HUES48 (cell line): ENCODE data around the gene PEMT.
A peak's percentile ranks its signal among the peaks of the same experiment; 100 is the strongest.
"Not testable (repeated sequence)": the region's sequence is repeated elsewhere in the genome, so short reads cannot be mapped to it uniquely, and the experiment has no call there.

Experiments
- H3K27ac ChIP-seq: one replicate; pipeline ENCODE4 v1.7.0; 2013; ENCODE audit warnings: low read depth, low read length, inconsistent platforms
- H3K27me3 ChIP-seq: 2 replicates; pipeline ENCODE4 v1.6.1; 2013; ENCODE audit warnings: mild to moderate bottlenecking, low read length; ENCODE audit not compliant: control insufficient read depth, insufficient read depth
- H3K36me3 ChIP-seq: 2 replicates; pipeline ENCODE4 v1.6.1; 2013; ENCODE audit warnings: low read length; ENCODE audit not compliant: control insufficient read depth, insufficient read depth
- H3K4me1 ChIP-seq: 2 replicates; pipeline ENCODE4 v1.6.1; 2013; ENCODE audit warnings: mild to moderate bottlenecking, low read length; ENCODE audit not compliant: control insufficient read depth, insufficient read depth
- H3K4me3 ChIP-seq: 2 replicates; pipeline ENCODE4 v1.5.1; 2013; ENCODE audit warnings: mild to moderate bottlenecking, low read depth, low read length
- H3K9ac ChIP-seq: 2 replicates; pipeline ENCODE4 v1.6.1; 2013; ENCODE audit warnings: mild to moderate bottlenecking, low read depth, low read length, moderate library complexity
- H3K9me3 ChIP-seq: 2 replicates; pipeline ENCODE4 v1.6.1; 2013; ENCODE audit warnings: low read length; ENCODE audit not compliant: control insufficient read depth, insufficient read depth

The PEMT gene

GRCh38 chr17:17487998-17488397 is 103.5 kb downstream of the PEMT start:
- H3K27ac ChIP-seq = no peak overlapping the region
- H3K9me3 ChIP-seq = no peaks in the 10 kb centered on the region
- H3K27me3 ChIP-seq = no peaks in the 10 kb centered on the region
- H3K9ac ChIP-seq = no peak overlapping the region
- peaks cover 54% of the 10 kb centered on the region for H3K36me3 ChIP-seq
- H3K4me1 ChIP-seq = peaks cover 11% of the 10 kb centered on the region
- H3K4me3 ChIP-seq = no peak overlapping the region

GRCh38 chr17:17486416-17486815 is 105.1 kb downstream of the PEMT start:
- H3K36me3 ChIP-seq = peaks cover 50% of the 10 kb centered on the region
- not testable (repeated sequence) for H3K9me3 ChIP-seq, H3K9ac ChIP-seq

GRCh38 chr17:17485420-17485819 is 106.1 kb downstream of the PEMT start:
- Histone ChIP-seq H3K4me1 (no peaks in the 10 kb centered on the region), H3K9me3 (no peaks in the 10 kb centered on the region), H3K27ac (no peak overlapping the region), H3K4me3 (no peak overlapping the region), H3K36me3 (peaks cover 48% of the 10 kb centered on the region), H3K27me3 (no peaks in the 10 kb centered on the region), H3K9ac (no peak overlapping the region)

More at GRCh38 chr17:17486416-17486815, 105.1 kb downstream of the PEMT start:
- not testable (repeated sequence) for H3K4me3 ChIP-seq, H3K27ac ChIP-seq, H3K27me3 ChIP-seq, H3K4me1 ChIP-seq

GRCh38 chr17:17484451-17484899 is 107.0 kb downstream of the PEMT start:
- Histone ChIP-seq H3K27ac (no peak overlapping the region), H3K4me3 (no peak overlapping the region), H3K9ac (no peak overlapping the region), H3K27me3 (no peaks in the 10 kb centered on the region), H3K9me3 (no peaks in the 10 kb centered on the region), H3K4me1 (no peaks in the 10 kb centered on the region), H3K36me3 (peaks cover 53% of the 10 kb centered on the region)

- no peaks in the 10 kb centered on the region for H3K9me3 ChIP-seq
- no peak overlapping the region for H3K27ac ChIP-seq
- peaks cover 45% of the 10 kb centered on the region for H3K36me3 ChIP-seq
- no peak overlapping the region for H3K9ac ChIP-seq
- no peak overlapping the region for H3K4me3 ChIP-seq
- H3K4me1 ChIP-seq = peaks cover 4% of the 10 kb centered on the region; the same call in 1 of the 2 replicates
- no peaks in the 10 kb centered on the region for H3K27me3 ChIP-seq
Observed at GRCh38 chr17:17481860-17482259, 109.6 kb downstream of the PEMT start.

DNA sequence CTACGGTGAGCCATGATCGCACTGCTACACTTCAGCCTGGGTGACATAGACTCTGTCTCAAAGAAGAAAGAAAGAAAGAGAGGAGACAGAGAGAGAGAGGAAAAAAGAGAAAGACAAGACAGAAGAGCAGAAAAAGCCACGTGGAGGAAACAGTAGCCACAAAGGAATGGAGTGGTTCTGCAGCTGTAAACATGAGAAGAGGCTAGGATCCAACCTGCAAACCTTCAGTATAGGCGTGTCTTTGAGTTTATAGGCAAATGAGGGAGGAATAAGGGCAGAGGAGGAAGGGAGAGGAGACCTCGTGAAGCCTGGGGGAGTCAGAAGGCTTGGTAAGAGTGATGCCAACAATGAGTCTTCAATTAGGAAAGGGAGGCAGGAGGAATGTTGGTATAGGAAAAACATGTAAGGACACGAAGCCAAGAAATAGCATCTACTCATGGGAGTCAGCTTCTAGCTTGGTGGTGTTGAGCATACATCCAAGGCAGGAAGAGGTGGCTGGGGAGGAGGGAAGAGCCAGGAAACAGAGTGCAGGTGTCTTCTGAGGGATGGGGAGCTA is 110.8 kb downstream of the PEMT start:
- H3K36me3 ChIP-seq = peaks cover 43% of the 10 kb centered on the region
- no peak overlapping the region for H3K9ac ChIP-seq
- H3K27me3 ChIP-seq = no peaks in the 10 kb centered on the region
- no peaks in the 10 kb centered on the region for H3K9me3 ChIP-seq
- H3K27ac ChIP-seq = no peak overlapping the region
- peaks cover 4% of the 10 kb centered on the region; the same call in 1 of the 2 replicates for H3K4me1 ChIP-seq
- H3K4me3 ChIP-seq = no peak overlapping the region

GRCh38 chr17:17479209-17479608 is 112.3 kb downstream of the PEMT start:
- Histone ChIP-seq H3K4me3 (no peak overlapping the region), H3K27ac (no peak overlapping the region), H3K4me1 (peaks cover 4% of the 10 kb centered on the region; the same call in 1 of the 2 replicates), H3K36me3 (peaks cover 33% of the 10 kb centered on the region), H3K27me3 (no peaks in the 10 kb centered on the region), H3K9ac (no peak overlapping the region), H3K9me3 (no peaks in the 10 kb centered on the region)

DNA sequence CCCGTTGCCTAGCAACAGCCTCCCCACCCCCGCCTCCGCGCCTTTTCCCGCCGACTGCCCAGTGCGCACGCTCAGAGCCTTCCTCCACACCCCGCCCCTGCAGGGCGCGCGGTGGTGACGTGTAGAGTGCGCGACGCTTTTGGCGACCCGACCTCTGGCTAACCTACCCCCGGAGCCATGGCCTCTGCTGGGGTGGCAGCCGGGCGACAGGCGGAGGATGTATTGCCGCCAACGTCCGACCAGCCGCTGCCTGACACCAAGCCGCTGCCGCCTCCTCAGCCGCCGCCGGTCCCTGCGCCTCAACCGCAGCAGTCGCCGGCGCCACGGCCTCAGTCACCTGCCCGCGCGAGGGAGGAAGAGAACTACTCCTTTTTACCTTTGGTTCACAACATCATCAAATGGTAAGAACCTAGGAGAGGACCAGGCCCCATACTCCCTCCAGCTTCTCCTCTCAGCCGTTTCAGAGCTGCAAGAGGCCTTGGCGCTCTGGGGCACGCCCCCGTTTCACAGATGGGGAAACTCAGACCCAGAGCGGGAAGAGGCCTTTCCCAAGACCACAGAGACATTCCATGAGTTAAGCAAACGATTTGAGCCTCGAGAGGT is 114.5 kb downstream of the PEMT start, which contains the start of gene MED9:
MED9 (plus strand) TSS at position 136 of the 603 bp plus-strand sequence; CDS start at position 178, 42 bp downstream.
- Histone ChIP-seq H3K27me3 (no peaks in the 10 kb centered on the region), H3K36me3 (peaks cover 23% of the 10 kb centered on the region), H3K4me3 (peak within 1 kb of the TSS; percentile 94), H3K4me1 (peaks cover 4% of the 10 kb centered on the region; the same call in 1 of the 2 replicates), H3K27ac (peak within 1 kb of the TSS; percentile 80), H3K9ac (peak within 1 kb of the TSS; percentile 85), H3K9me3 (no peaks in the 10 kb centered on the region)

DNA sequence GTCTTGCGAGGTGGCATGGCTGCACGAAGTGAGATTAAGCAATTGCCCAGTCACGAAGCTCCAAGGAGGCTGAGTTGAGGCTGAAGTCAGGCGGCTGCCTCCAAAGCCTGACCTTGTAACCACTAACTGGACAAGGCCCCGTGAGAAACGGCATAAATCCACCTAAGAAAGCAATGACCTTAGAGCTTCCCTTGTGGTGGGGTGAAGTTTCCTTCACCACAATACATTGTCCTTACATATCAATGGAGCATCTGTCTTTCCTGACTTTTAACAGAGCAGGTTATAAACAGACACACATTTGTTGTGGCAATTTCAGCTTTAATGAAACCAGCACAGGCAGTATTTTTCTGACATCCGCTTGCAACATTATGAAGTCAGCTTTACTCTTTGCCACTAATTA is 117.2 kb downstream of the PEMT start:
- H3K27me3 ChIP-seq = no peaks in the 10 kb centered on the region
- H3K9ac ChIP-seq = no peak overlapping the region
- no peak overlapping the region for H3K4me3 ChIP-seq
- no peak overlapping the region for H3K27ac ChIP-seq
- 0 out of 2 replicates have a peak, but pooled peaks cover 3% of the 10 kb centered on the region for H3K36me3 ChIP-seq
- no peaks in the 10 kb centered on the region for H3K9me3 ChIP-seq
- H3K4me1 ChIP-seq = peaks cover 4% of the 10 kb centered on the region; the same call in 1 of the 2 replicates

- Histone ChIP-seq H3K4me3 (no peak overlapping the region), H3K27me3 (no peaks in the 10 kb centered on the region), H3K27ac (no peak overlapping the region), H3K9ac (no peak overlapping the region), H3K9me3 (no peaks in the 10 kb centered on the region), H3K36me3 (no peaks in the 10 kb centered on the region), H3K4me1 (no peaks in the 10 kb centered on the region)
Observed at GRCh38 chr17:17472333-17472920, 119.1 kb downstream of the PEMT start.

DNA sequence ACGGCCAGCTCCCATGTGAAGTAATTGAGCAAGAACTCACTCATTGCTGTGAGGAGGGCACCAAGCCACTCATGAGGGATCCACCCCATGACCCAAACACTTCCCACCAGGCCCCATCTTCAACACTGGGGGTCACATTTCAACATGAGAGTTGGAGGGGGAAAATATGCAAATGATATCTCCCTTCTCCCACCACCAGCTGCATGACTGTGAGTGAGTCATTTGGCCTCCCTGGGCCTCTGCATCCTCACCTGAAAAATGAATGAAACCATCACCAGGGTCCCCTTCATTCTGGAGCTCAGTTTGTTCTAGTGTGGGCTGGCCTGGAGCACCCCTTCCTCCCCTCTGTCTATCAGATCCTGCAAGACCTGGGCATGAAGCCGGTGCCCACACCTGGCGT is 121.5 kb downstream of the PEMT start:
- Histone ChIP-seq H3K4me3 (no peak overlapping the region), H3K27me3 (peaks cover 4% of the 10 kb centered on the region), H3K36me3 (no peaks in the 10 kb centered on the region)

More for the DNA sequence above, 121.5 kb downstream of the PEMT start:
- no peak overlapping the region for H3K9ac ChIP-seq
- H3K4me1 ChIP-seq = no peaks in the 10 kb centered on the region
- H3K9me3 ChIP-seq = no peaks in the 10 kb centered on the region
- no peak overlapping the region for H3K27ac ChIP-seq
